SK-N-SH (cell line): Measurements from ENCODE around the gene SH3PXD2A.

ENCODE experiments used
- CTCF ChIP-seq: fragments of 200-600 bp; sonication (generic); IDR thresholded peaks from 2 replicates; pipeline ENCODE4 v1.6.1; 2017; ENCODE audit warnings: antibody characterized with exemption, mild to moderate bottlenecking, moderate library complexity
- EP300 ChIP-seq, 2 experiments: IDR thresholded peaks; 2 replicates each; pipeline versions ENCODE4 v1.4.0 to v1.6.1; 2012; ENCODE audit warnings: borderline replicate concordance in 1 of 2, low read depth in 1 of 2, low read length in 1 of 2
- FOSL2 ChIP-seq: IDR thresholded peaks from 2 replicates; pipeline ENCODE4 v1.4.0; 2012; ENCODE audit warnings: low read depth, mild to moderate bottlenecking, moderate library complexity, borderline replicate concordance
- PBX3 ChIP-seq: IDR thresholded peaks from 2 replicates; pipeline ENCODE4; 2012
- TAF1 ChIP-seq: IDR thresholded peaks from 2 replicates; pipeline ENCODE4 v1.6.1; 2012; ENCODE audit warnings: low read depth, mild to moderate bottlenecking, low read length, moderate library complexity, borderline replicate concordance
- YY1 ChIP-seq: IDR thresholded peaks from 2 replicates; pipeline ENCODE4 v1.4.0; 2012; ENCODE audit warnings: low read depth, mild to moderate bottlenecking

- TF ChIP-seq YY1 = no peak
- no peak for TF ChIP-seq CTCF
- no peak for TF ChIP-seq PBX3
- no peak for TF ChIP-seq TAF1
- TF ChIP-seq FOSL2 = no peak
- no peak for TF ChIP-seq EP300 (IDR thresholded peaks at IDR 0.05; ENCODE audit: borderline replicate concordance in 1 of 2, low read depth in 1 of 2, low read length in 1 of 2)
These were observed 161.6 kb downstream of the SH3PXD2A start for GRCh38 chr10:103693812-103694205.
